Measurements from ENCODE around the gene BHMT2. TPM values are rescaled to one million over a fixed set of nuclear protein-coding genes. Genes with fewer than 3 reads are reported as not detected.

Gene BHMT2
- total and polyA plus RNA-seq, 2 donors (not counting 3 experiments of a cell fraction or from before 2014, with no cell fraction given) = 0.71 to 0.92 TPM

GRCh38 chr5:79105868-79106267 lies 36.3 kb downstream of the BHMT2 start:
- no peak for FAIRE-seq
- no peak overlapping the region for H3K4me3 ChIP-seq (replicated peaks in 1 of 3; ENCODE audit: insufficient read depth in 1 of 3, low read depth in 1 of 3, low read length in 3 of 3)
- DNase-seq (ENCODE audit: low read depth, low spot score) = no peak
- no peak overlapping the region for H3K4me2 ChIP-seq (ENCODE audit: insufficient read depth, low read length)
- intact Hi-C loops (cut with micrococcal nuclease) (no loop called here), dilution Hi-C loops (cut with MboI; ENCODE audit: extremely low pct_ligation_motif_present, low sequenced_read_pairs) (no loop called here)
- POLR2A ChIA-PET = no interaction called here
- H2AFZ ChIP-seq (ENCODE audit: low read depth, low read length) = no peak overlapping the region
- H3K27ac ChIP-seq (ENCODE audit: insufficient read depth, low read depth, low read length) = no peak overlapping the region
- no peaks in the 10 kb centered on the region for H3K79me2 ChIP-seq (ENCODE audit: control insufficient read depth, insufficient read depth, low read length)
- H3K4me1 ChIP-seq (ENCODE audit: control insufficient read depth, extremely low read depth, insufficient read depth, low read length) = no peaks in the 10 kb centered on the region
- no peak overlapping the region for H3K9ac ChIP-seq (replicated peaks; ENCODE audit: extremely low read depth, insufficient read depth, low read length)
- CTCF ChIA-PET = interaction anchor here (0.8 to 3.8 kb wide), 7 partner anchors 10 to 206 kb away, joined by 3 to 25 read pairs (median 4); no protein-coding TSS in a partner anchor
- H3K36me3 ChIP-seq (ENCODE audit: control insufficient read depth in 2 of 2, extremely low read depth in 1 of 2, insufficient read depth in 2 of 2, low read length in 2 of 2) = no peaks in the 10 kb centered on the region
- TF ChIP-seq MAX (IDR thresholded peaks at IDR 0.05; ENCODE audit: insufficient read depth, insufficient read length) = no peak
- TF ChIP-seq JUN (IDR thresholded peaks at IDR 0.05; ENCODE audit: borderline replicate concordance, insufficient read depth, insufficient read length, low read depth) = no peak
- TF ChIP-seq GATA2 (IDR thresholded peaks at IDR 0.05; ENCODE audit: insufficient read depth, insufficient read length, low read depth, low read length) = no peak
- no peak for TF ChIP-seq FOS (IDR thresholded peaks at IDR 0.05; ENCODE audit: borderline replicate concordance, insufficient read depth, low read length)
- TF ChIP-seq EZH2 (IDR thresholded peaks at IDR 0.05; ENCODE audit: borderline replicate concordance, low read depth, low read length, severe bottlenecking) = no peak
- no peak for TF ChIP-seq POLR2A (IDR thresholded peaks at IDR 0.05; ENCODE audit: low read depth, low read length)
- no peak for TF ChIP-seq POLR2AphosphoS5 (IDR thresholded peaks at IDR 0.05; ENCODE audit: insufficient read depth, low read depth, low read length)
- no peak for TF ChIP-seq CTCF (IDR thresholded peaks at IDR 0.05; ENCODE audit: extremely low read depth in 1 of 2, insufficient read depth in 1 of 2, low read depth in 1 of 2, low read length in 2 of 2)
- TF ChIP-seq MYC (IDR thresholded peaks at IDR 0.05; ENCODE audit: low read depth, low read length) = no peak
- no peaks in the 10 kb centered on the region for H3K9me1 ChIP-seq (replicated peaks; ENCODE audit: control insufficient read depth, extremely low read depth, insufficient read depth, low read length)
- no peaks in the 10 kb centered on the region for H4K20me1 ChIP-seq (replicated peaks; ENCODE audit: control insufficient read depth, extremely low read depth, insufficient read depth, low read length)
- BruUV-seq (replicated peaks) = no TSS peak
- H3K27me3 ChIP-seq (ENCODE audit: control insufficient read depth in 2 of 2, insufficient read depth in 2 of 2, low read length in 2 of 2) = peaks cover 7 to 14% of the 10 kb centered on the region in 2 experiments
- no peaks in the 10 kb centered on the region for H3K9me3 ChIP-seq (replicated peaks; ENCODE audit: control insufficient read depth, insufficient read depth, low read length)
